ENCODE results near the gene HS1BP3. TPM values are rescaled to one million over a fixed set of nuclear protein-coding genes. Genes with fewer than 3 reads are reported as not detected.

Gene HS1BP3
- total and polyA plus RNA-seq, 9 of the 15 experiments (the other 6 are each of a cell fraction or from before 2014, with no cell fraction given) = 0.41 to 8.3 (median 5.9) TPM

DNA sequence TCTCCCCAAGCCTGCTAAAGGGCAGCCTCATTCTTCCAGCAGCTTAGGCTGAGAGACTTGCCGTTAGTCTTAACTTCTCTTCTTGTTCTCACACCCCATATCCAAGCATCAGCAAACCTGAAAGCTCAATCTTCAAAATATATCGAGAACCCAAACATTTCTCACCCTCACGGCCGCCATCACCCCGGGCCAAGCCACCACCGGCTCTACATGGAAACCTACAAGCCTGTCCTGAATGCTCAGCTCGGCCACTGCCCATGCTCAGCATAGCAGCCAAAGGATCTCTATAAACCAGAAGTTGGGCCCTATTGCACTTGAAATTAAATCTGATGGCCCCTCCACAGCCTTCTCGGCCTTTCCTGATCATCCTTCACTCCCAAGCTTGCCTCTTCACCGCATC lies 2.1 kb downstream of the HS1BP3 start:
- Histone ChIP-seq H4K20me1 (replicated peaks; ENCODE audit: control insufficient read depth, insufficient read depth, low read length) (no peaks in the 10 kb centered on the region; the same call in 1 of the 2 replicates), H2AFZ (ENCODE audit: low read depth, low read length) (no peak overlapping the region), H3K9me3 (replicated peaks; ENCODE audit: control insufficient read depth, insufficient read depth, low read depth, low read length) (no peaks in the 10 kb centered on the region), H3K4me2 (ENCODE audit: insufficient read depth, low read length) (no peak overlapping the region), H3K4me3 (no peak overlapping the region), H3K79me2 (ENCODE audit: control insufficient read depth, insufficient read depth, low read length) (no peaks in the 10 kb centered on the region; the same call in 2 of the 3 replicates), H3K27me3 (ENCODE audit: control insufficient read depth in 2 of 2, insufficient read depth in 2 of 2, low read length in 2 of 2) (peaks cover 0 to 15% of the 10 kb centered on the region in 2 experiments; a peak in 2 of 5 replicates), H3K9ac (ENCODE audit: insufficient read depth in 1 of 2, low read depth in 2 of 2, low read length in 2 of 2) (no peak overlapping the region), H3K36me3 (ENCODE audit: control insufficient read depth, insufficient read depth, low read length) (no peaks in the 10 kb centered on the region), H3K4me1 (replicated peaks in 1 of 2; ENCODE audit: control insufficient read depth in 2 of 2, insufficient read depth in 2 of 2, low read length in 2 of 2) (peaks cover 13 to 20% of the 10 kb centered on the region in 2 experiments; a peak in 4 of 5 replicates), H3K27ac (ENCODE audit: extremely low read depth, low read depth, low read length) (no peak overlapping the region), H3K9me1 (ENCODE audit: control insufficient read depth, insufficient read depth, low read length) (no peaks in the 10 kb centered on the region)
- WGBS (ENCODE audit: insufficient coverage, low coverage, missing lambda C conversion rate) = 47% methylated on average over 9 of the region's 9 CpGs
- FAIRE-seq (no peak), DNase-seq (ENCODE audit: extremely low read depth in 1 of 4, low spot score in 3 of 4) (no peak), ATAC-seq (no peak)
- CTCF ChIA-PET (ENCODE audit: low intra/inter-chr PET ratio) = no interaction called here
- no peak for TF ChIP-seq TRIM28 (IDR thresholded peaks at IDR 0.05)
- TF ChIP-seq, protein P1, sequence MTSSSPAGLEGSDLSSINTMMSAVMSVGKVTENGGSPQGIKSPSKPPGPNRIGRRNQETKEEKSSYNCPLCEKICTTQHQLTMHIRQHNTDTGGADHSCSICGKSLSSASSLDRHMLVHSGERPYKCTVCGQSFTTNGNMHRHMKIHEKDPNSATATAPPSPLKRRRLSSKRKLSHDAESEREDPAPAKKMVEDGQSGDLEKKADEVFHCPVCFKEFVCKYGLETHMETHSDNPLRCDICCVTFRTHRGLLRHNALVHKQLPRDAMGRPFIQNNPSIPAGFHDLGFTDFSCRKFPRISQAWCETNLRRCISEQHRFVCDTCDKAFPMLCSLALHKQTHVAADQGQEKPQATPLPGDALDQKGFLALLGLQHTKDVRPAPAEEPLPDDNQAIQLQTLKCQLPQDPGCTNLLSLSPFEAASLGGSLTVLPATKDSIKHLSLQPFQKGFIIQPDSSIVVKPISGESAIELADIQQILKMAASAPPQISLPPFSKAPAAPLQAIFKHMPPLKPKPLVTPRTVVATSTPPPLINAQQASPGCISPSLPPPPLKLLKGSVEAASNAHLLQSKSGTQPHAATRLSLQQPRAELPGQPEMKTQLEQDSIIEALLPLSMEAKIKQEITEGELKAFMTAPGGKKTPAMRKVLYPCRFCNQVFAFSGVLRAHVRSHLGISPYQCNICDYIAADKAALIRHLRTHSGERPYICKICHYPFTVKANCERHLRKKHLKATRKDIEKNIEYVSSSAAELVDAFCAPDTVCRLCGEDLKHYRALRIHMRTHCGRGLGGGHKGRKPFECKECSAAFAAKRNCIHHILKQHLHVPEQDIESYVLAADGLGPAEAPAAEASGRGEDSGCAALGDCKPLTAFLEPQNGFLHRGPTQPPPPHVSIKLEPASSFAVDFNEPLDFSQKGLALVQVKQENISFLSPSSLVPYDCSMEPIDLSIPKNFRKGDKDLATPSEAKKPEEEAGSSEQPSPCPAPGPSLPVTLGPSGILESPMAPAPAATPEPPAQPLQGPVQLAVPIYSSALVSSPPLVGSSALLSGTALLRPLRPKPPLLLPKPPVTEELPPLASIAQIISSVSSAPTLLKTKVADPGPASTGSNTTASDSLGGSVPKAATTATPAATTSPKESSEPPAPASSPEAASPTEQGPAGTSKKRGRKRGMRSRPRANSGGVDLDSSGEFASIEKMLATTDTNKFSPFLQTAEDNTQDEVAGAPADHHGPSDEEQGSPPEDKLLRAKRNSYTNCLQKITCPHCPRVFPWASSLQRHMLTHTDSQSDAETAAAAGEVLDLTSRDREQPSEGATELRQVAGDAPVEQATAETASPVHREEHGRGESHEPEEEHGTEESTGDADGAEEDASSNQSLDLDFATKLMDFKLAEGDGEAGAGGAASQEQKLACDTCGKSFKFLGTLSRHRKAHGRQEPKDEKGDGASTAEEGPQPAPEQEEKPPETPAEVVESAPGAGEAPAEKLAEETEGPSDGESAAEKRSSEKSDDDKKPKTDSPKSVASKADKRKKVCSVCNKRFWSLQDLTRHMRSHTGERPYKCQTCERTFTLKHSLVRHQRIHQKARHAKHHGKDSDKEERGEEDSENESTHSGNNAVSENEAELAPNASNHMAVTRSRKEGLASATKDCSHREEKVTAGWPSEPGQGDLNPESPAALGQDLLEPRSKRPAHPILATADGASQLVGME (CRISPR knock-in tag; IDR thresholded peaks at IDR 0.05) = no peak
- TF ChIP-seq PPARD (CRISPR knock-in tag; IDR thresholded peaks at IDR 0.05) = no peak
- no peak for TF ChIP-seq FOSL1 (tag; conservative IDR thresholded peaks at IDR 0.05)
- no peak for TF ChIP-seq SIX5 (IDR thresholded peaks at IDR 0.05; ENCODE audit: borderline replicate concordance in 1 of 2, insufficient read depth in 1 of 2, low read depth in 1 of 2, low read length in 2 of 2)
- TF ChIP-seq GATAD2A (IDR thresholded peaks at IDR 0.05) = no peak
- TF ChIP-seq SAFB (IDR thresholded peaks at IDR 0.05; ENCODE audit: borderline replicate concordance, low read depth, low read length) = no peak
- TF ChIP-seq ZNF507 (tag; conservative IDR thresholded peaks at IDR 0.05) = no peak
- TF ChIP-seq PHB2 (IDR thresholded peaks at IDR 0.05; ENCODE audit: low read depth) = no peak
- TF ChIP-seq TGIF2 (CRISPR knock-in tag; IDR thresholded peaks at IDR 0.05) = no peak
- TF ChIP-seq, protein P2, sequence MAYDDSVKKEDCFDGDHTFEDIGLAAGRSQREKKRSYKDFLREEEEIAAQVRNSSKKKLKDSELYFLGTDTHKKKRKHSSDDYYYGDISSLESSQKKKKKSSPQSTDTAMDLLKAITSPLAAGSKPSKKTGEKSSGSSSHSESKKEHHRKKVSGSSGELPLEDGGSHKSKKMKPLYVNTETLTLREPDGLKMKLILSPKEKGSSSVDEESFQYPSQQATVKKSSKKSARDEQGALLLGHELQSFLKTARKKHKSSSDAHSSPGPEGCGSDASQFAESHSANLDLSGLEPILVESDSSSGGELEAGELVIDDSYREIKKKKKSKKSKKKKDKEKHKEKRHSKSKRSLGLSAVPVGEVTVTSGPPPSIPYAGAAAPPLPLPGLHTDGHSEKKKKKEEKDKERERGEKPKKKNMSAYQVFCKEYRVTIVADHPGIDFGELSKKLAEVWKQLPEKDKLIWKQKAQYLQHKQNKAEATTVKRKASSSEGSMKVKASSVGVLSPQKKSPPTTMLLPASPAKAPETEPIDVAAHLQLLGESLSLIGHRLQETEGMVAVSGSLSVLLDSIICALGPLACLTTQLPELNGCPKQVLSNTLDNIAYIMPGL (CRISPR knock-in tag; IDR thresholded peaks at IDR 0.05) = no peak
- TF ChIP-seq, protein P3, sequence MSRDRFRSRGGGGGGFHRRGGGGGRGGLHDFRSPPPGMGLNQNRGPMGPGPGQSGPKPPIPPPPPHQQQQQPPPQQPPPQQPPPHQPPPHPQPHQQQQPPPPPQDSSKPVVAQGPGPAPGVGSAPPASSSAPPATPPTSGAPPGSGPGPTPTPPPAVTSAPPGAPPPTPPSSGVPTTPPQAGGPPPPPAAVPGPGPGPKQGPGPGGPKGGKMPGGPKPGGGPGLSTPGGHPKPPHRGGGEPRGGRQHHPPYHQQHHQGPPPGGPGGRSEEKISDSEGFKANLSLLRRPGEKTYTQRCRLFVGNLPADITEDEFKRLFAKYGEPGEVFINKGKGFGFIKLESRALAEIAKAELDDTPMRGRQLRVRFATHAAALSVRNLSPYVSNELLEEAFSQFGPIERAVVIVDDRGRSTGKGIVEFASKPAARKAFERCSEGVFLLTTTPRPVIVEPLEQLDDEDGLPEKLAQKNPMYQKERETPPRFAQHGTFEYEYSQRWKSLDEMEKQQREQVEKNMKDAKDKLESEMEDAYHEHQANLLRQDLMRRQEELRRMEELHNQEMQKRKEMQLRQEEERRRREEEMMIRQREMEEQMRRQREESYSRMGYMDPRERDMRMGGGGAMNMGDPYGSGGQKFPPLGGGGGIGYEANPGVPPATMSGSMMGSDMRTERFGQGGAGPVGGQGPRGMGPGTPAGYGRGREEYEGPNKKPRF (IDR thresholded peaks at IDR 0.05; ENCODE audit: low read depth, low read length) = no peak
- TF ChIP-seq, protein P4, sequence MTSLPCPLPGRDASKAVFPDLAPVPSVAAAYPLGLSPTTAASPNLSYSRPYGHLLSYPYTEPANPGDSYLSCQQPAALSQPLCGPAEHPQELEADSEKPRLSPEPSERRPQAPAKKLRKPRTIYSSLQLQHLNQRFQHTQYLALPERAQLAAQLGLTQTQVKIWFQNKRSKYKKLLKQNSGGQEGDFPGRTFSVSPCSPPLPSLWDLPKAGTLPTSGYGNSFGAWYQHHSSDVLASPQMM (CRISPR knock-in tag; IDR thresholded peaks at IDR 0.05) = no peak
- in situ Hi-C loops (cut with MboI) (no loop called here), intact Hi-C loops (cut with micrococcal nuclease) (no loop called here)
- BruUV-seq (replicated peaks) = no TSS peak
- POLR2A ChIA-PET = interaction anchor here (0.8 to 0.9 kb wide), 2 partner anchors 31 to 202 kb away, joined by 3 to 4 read pairs; partner anchors contain the start of gene RHOB
